ENCODE results near the gene CYP2B6.
"Not testable (repeated sequence)": the region's sequence is repeated elsewhere in the genome, so short reads cannot be mapped to it uniquely, and the experiment has no call there.

The CYP2B6 gene

DNA sequence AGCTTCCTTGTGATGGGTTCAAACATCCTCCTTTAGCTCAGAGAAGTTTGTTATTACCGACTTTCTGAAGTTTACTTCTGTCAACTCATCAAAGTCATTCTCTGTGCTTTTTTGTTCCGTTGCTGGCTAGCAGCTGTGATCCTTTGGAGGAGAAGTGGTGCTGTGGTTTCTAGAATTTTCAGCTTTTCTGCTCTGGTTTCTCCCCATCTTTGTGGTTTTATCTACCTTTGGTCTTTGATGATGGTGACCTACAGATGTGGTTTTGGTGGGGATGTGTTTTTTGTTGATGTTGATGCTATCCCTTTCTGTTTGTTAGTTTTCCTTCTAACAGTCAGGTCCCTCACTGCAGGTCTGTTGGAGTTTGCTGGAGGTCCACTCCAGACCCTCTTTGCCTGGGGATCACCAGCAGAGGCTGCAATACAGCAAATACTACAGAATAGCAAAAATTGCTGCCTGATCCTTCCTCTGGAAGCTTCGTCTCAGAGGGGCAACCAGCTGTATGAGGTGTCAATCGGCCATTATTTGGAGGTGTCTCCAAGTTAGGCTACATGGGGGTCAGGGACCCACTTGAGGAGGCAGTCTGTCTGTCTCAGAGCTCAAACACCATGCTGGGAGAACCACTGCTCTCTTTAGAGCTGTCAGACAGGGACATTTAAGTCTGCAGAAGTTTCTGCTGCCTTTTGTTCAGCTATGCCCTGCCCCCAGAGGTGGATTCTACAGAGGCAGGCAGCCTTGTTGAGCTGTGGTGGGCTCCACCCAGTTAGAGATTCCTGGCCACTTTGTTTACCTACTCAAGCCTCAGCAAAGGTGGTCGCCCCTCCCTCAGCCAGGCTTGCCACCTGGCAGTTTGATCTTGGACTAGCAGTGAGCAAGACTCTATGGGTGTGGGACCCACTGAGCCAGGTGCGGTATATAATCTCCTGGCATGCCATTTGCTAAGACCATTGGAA, 20.4 kb upstream of the CYP2B6 start:
- H3K4me3 ChIP-seq (ENCODE audit: low read depth, low read length); DNase-seq (ENCODE audit: low read depth, low spot score); POLR2A ChIA-PET: not testable (repeated sequence)
- CTCF ChIA-PET: interaction anchor here (1.7 kb wide), 1 partner anchor 173 kb away, joined by 6 read pairs; no protein-coding TSS in a partner anchor

DNA sequence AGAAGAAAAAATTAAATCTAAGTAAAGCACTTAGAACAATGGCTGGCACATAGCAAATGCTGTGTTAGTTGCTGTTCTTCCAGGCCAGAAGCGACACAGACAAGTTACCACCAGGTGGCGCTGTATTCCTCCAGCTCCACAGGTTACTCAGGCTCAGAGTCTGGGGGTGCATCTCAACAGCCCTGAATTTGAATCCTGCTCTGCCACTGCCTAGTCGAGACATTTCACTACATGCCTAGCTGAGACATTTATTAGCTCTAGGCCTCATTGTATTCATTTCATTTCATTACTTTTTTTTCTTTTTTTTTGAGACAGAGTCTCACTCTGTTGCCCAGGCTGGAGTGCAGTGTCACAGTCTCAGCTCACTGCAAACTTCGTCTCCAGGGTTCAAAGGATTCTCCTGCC, 16.4 kb upstream of the CYP2B6 start:
- POLR2A ChIA-PET: no interaction called here
- CTCF ChIA-PET: interaction anchor here (0.7 to 3.6 kb wide), 10 partner anchors 11 to 624 kb away, joined by 3 to 29 read pairs (median 3); no protein-coding TSS in a partner anchor

DNA sequence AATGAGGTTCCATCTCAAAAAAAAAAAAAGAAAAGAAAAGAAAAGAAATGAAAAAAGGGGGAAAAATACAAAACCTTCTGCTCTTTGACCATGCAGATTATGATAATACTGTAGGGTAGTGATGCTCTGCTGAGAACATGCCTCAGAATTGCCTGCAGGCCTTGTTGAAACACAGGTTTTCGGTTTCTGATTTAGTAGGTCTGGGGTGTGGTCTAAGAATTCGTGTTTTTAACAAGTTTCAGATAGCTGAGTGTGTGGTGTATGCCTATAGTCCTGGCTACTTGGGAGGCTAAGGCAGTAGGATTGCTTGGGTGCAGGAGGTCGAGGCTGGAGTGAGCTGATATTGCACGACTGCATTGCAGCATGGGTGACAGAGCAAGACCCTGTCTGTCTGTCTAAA, 14.9 kb upstream of the CYP2B6 start:
- CTCF ChIA-PET: interaction anchor here (3.6 kb wide), 1 partner anchor 170 kb away, joined by 29 read pairs; no protein-coding TSS in a partner anchor
- POLR2A ChIA-PET: no interaction called here
- no peak overlapping the region for H3K4me3 ChIP-seq (ENCODE audit: low read depth, low read length)
- DNase-seq (ENCODE audit: low read depth, low spot score): no peak
- TF ChIP-seq, protein P1, sequence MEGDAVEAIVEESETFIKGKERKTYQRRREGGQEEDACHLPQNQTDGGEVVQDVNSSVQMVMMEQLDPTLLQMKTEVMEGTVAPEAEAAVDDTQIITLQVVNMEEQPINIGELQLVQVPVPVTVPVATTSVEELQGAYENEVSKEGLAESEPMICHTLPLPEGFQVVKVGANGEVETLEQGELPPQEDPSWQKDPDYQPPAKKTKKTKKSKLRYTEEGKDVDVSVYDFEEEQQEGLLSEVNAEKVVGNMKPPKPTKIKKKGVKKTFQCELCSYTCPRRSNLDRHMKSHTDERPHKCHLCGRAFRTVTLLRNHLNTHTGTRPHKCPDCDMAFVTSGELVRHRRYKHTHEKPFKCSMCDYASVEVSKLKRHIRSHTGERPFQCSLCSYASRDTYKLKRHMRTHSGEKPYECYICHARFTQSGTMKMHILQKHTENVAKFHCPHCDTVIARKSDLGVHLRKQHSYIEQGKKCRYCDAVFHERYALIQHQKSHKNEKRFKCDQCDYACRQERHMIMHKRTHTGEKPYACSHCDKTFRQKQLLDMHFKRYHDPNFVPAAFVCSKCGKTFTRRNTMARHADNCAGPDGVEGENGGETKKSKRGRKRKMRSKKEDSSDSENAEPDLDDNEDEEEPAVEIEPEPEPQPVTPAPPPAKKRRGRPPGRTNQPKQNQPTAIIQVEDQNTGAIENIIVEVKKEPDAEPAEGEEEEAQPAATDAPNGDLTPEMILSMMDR (IDR thresholded peaks at IDR 0.05; ENCODE audit: insufficient read depth, low read length, missing control alignments): no peak

More for the DNA sequence above, 16.4 kb upstream of the CYP2B6 start:
- no peak overlapping the region for H3K4me3 ChIP-seq (ENCODE audit: low read depth, low read length)
- peak; percentile 5 for DNase-seq (ENCODE audit: low read depth, low spot score)
- TF ChIP-seq, protein P1 (IDR thresholded peaks at IDR 0.05; ENCODE audit: insufficient read depth, low read length, missing control alignments): peak; percentile 79

DNA sequence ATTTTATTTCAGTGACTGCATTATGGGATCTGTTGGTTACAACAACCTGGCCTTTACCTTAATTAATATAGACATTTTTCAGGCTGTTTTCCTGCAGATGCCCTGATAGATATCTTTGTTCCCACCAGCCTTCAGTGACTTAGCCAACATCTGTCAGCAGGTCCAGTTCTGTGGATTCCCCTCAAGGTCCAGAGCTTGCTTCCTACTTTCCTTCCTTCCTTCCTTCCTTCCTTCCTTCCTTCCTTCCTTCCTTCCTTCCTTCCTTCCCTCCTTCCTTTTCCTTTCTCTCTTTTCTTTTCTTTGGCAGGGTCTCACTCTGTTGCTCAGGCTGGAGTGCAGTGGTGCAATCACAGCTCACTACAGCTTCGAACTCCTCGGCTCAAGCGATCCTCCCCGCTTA, 14.4 kb upstream of the CYP2B6 start:
- H3K4me3 ChIP-seq (ENCODE audit: low read depth, low read length): no peak overlapping the region
- CTCF ChIA-PET: interaction anchor here (3.6 kb wide), 1 partner anchor 169 kb away, joined by 29 read pairs; no protein-coding TSS in a partner anchor
- TF ChIP-seq, protein P1 (IDR thresholded peaks at IDR 0.05; ENCODE audit: insufficient read depth, low read length, missing control alignments): no peak
- no peak for DNase-seq (ENCODE audit: low read depth, low spot score)
- POLR2A ChIA-PET: no interaction called here

DNA sequence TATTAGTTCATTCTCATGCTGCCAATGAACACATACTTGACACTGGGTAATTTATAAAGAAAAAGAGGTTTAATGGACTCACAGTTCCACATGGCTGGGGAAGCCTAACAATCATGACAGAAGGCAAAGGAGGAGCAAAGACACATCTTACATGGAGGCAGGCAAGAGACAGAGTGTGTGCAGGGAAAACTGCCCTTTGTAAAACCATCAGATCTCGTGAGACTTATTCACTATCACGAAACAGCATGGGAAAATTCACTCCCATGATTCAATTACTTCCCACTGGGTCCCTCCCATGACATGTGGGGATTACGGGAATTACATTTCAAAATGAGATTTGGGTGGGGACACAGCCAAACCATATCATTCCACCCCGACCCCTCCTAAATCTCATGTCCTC, 11.3 kb upstream of the CYP2B6 start:
- H3K4me3 ChIP-seq (ENCODE audit: low read depth, low read length); DNase-seq (ENCODE audit: low read depth, low spot score); POLR2A ChIA-PET: not testable (repeated sequence)
- CTCF ChIA-PET: interaction anchor here (0.9 kb wide), 1 partner anchor 10 kb away, joined by 3 read pairs; no protein-coding TSS in a partner anchor

DNA sequence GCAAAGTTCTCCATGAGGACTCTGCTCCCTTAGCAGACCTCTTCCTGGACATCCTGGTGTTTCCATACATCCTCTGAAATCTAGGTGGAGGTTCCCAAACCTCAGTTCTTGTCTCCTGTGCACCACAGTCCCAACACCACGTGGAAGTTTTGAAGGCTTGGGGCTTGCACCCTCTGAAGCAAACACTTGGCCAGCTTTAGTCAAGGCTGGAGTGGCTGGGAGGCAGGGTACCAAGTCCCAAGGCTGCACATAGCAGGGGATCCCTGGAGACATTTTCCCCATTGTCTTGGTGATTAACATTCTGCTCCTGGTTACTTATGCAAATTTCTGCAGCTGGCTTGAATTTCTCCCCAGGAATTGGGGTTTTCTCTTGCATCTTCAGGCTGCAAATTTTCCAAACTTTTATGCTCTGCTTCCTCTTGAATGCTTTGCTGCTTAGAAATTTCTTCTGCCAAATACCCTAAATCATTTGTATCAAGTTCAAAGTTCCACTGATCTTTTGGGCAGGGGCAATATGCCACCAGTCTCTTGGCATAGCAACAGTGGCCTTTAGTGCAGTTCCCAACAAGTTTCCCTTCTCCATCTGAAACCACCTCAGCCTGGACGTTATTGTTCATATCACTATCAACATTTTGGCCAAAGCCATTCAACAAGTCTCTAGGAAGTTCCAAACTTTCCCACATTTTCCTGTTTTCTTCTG, 10.2 kb upstream of the CYP2B6 start:
- DNase-seq (ENCODE audit: low read depth, low spot score); CTCF ChIA-PET; POLR2A ChIA-PET; H3K4me3 ChIP-seq (ENCODE audit: low read depth, low read length): not testable (repeated sequence)

DNA sequence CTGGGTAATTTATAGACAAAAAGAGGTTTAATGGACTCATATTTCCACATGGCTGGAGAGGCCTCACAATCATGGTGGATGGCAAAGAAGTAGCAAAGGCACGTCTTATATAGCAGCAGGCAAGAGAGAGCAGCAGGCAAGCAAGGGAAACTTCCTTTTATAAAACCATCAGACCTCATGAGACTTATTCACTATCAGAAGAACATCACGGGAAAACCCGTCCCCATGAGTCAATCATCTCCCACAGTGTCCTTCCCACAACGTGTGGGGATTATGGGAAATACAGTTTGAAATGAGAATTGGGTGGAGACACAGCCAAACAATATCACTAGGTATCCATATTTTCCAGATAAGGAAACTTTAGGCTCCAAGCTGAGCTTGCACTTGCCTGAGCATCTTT, 9.5 kb upstream of the CYP2B6 start:
- TF ChIP-seq, protein P1 (IDR thresholded peaks at IDR 0.05; ENCODE audit: insufficient read depth, low read length, missing control alignments): no peak
- POLR2A ChIA-PET: no interaction called here
- H3K4me3 ChIP-seq (ENCODE audit: low read depth, low read length): no peak overlapping the region
- DNase-seq (ENCODE audit: low read depth, low spot score): no peak
- CTCF ChIA-PET: no interaction called here

Data from AG04449 (cell line).